Fibroblast of lung (primary cell): ENCODE results near the gene CCDC138. TPM values are rescaled to one million over a fixed set of nuclear protein-coding genes. Genes with fewer than 3 reads are reported as not detected.

Experiments used
- DNase-seq, 2 donors: peaks; one replicate each; pipeline versions ENCODE4 v3.0.0 to v3.0.0-alpha.2; 2010; ENCODE audit warnings: low read depth in 2 of 2
- H2AFZ ChIP-seq: 2 replicates; pipeline ENCODE4 v1.5.1; 2012; ENCODE audit warnings: low read length, control low read depth, inconsistent platforms
- H3K27ac ChIP-seq: 2 replicates; pipeline ENCODE4 v1.5.1; 2011; ENCODE audit warnings: low read length, control low read depth; ENCODE audit not compliant: insufficient read depth
- H3K27me3 ChIP-seq: 2 replicates; pipeline ENCODE4 v1.5.1; 2011; ENCODE audit warnings: mild to moderate bottlenecking, low read length; ENCODE audit not compliant: control insufficient read depth, insufficient read depth
- H3K36me3 ChIP-seq: 2 replicates; pipeline ENCODE4 v1.5.1; 2011; ENCODE audit warnings: low read length; ENCODE audit not compliant: control insufficient read depth, insufficient read depth
- H3K4me1 ChIP-seq: 2 replicates; pipeline ENCODE4 v1.5.1; 2011; ENCODE audit warnings: low read length; ENCODE audit not compliant: control insufficient read depth, insufficient read depth; ENCODE audit errors: extremely low read depth
- H3K4me2 ChIP-seq: 2 replicates; pipeline ENCODE4 v1.5.1; 2011; ENCODE audit warnings: low read length, control low read depth; ENCODE audit not compliant: insufficient read depth; ENCODE audit errors: extremely low read depth
- H3K4me3 ChIP-seq, 4 experiments: fragments of 200-600 bp in 1 of 4; sonication (generic) in 1 of 4; replicated peaks in 1 of 4; 2 replicates each; pipeline ENCODE4 v1.5.1; 2011 to 2016; ENCODE audit warnings: low read length in 4 of 4, low read depth in 3 of 4, mild to moderate bottlenecking in 3 of 4, control low read depth in 2 of 4, inconsistent platforms in 1 of 4, mixed read lengths in 1 of 4; ENCODE audit not compliant: insufficient read depth in 1 of 4; ENCODE audit errors: control extremely low read depth in 1 of 4
- H3K79me2 ChIP-seq: 2 replicates; pipeline ENCODE4 v1.5.1; 2012; ENCODE audit warnings: mild to moderate bottlenecking, low read length, inconsistent platforms; ENCODE audit not compliant: control insufficient read depth, insufficient read depth
- H3K9ac ChIP-seq: 2 replicates; pipeline ENCODE4 v1.5.1; 2011; ENCODE audit warnings: mild to moderate bottlenecking, low read length, control low read depth; ENCODE audit not compliant: insufficient read depth
- H3K9me3 ChIP-seq: 2 replicates; pipeline ENCODE4 v1.5.1; 2012; ENCODE audit warnings: low read depth, low read length; ENCODE audit not compliant: control insufficient read depth, insufficient read depth
- H4K20me1 ChIP-seq: 2 replicates; pipeline ENCODE4 v1.5.1; 2011; ENCODE audit warnings: low read length; ENCODE audit not compliant: control insufficient read depth, insufficient read depth; ENCODE audit errors: extremely low read depth
- EZH2 ChIP-seq: IDR thresholded peaks from 2 replicates; pipeline ENCODE4 v1.5.1; 2012; ENCODE audit warnings: low read length, control low read depth, mild to moderate bottlenecking; ENCODE audit errors: missing control alignments
- polyA plus RNA-seq, 2 donors: library from polyadenylated mRNA; depleted of rRNA in 1 of 2; stranded (reverse) in 1 of 2; unstranded in 1 of 2; fragments of >200 nt; gene quantifications; 2 replicates each; pipeline ENCODE4 v1.2.1, GENCODE V29; 2011 to 2012; ENCODE audit warnings: missing spikeins in 1 of 2
- total RNA-seq: library from RNA; depleted of rRNA; stranded (reverse); fragments of >200 nt; gene quantifications from 2 replicates; pipeline ENCODE4 v1.2.1, GENCODE V29; 2014
- TF ChIP-seq, protein P1 (sequence below), 2 donors: IDR thresholded peaks in 1 of 2; conservative IDR thresholded peaks in 1 of 2; 1 replicate in 1 of 2; 2 replicates in 1 of 2; pipeline ENCODE4 v1.5.1; 2011 to 2012; ENCODE audit warnings: low read length in 2 of 2, control low read depth in 1 of 2, inconsistent platforms in 1 of 2, low read depth in 1 of 2, mild to moderate bottlenecking in 1 of 2

The CCDC138 gene
- total and polyA plus RNA-seq, 2 donors (not counting 1 experiment from before 2014, with no cell fraction given) = 1.7 to 3.3 TPM

DNA sequence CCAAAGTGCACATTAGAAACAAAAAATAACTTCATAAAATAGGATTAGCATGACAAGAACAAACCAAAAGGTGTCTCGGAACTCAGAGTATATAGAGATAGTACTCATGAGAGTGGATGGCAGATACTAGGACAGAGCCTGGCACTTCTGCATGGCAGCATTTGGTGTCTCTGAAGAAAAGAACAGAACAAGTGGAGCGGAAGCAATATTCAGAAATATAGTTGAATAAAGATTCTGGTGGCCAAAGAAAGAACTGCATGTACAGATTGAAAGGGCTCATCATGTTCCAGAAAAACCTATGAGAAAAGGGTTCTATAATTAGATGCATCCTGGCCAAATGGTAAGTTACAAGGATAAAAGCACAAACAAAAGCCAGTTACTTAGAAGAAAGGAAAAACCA is 90.9 kb downstream of the CCDC138 start:
- no peaks in the 10 kb centered on the region for H3K9me3 ChIP-seq
- H3K4me1 ChIP-seq = no peaks in the 10 kb centered on the region
- H3K79me2 ChIP-seq = no peaks in the 10 kb centered on the region
- H3K27ac ChIP-seq = no peak overlapping the region
- H4K20me1 ChIP-seq = no peaks in the 10 kb centered on the region
- no peak overlapping the region for H3K9ac ChIP-seq
- no peaks in the 10 kb centered on the region for H3K27me3 ChIP-seq
- H3K4me3 ChIP-seq = no peak overlapping the region
- H2AFZ ChIP-seq = no peak overlapping the region
- H3K36me3 ChIP-seq = no peaks in the 10 kb centered on the region
- TF ChIP-seq, protein P1, sequence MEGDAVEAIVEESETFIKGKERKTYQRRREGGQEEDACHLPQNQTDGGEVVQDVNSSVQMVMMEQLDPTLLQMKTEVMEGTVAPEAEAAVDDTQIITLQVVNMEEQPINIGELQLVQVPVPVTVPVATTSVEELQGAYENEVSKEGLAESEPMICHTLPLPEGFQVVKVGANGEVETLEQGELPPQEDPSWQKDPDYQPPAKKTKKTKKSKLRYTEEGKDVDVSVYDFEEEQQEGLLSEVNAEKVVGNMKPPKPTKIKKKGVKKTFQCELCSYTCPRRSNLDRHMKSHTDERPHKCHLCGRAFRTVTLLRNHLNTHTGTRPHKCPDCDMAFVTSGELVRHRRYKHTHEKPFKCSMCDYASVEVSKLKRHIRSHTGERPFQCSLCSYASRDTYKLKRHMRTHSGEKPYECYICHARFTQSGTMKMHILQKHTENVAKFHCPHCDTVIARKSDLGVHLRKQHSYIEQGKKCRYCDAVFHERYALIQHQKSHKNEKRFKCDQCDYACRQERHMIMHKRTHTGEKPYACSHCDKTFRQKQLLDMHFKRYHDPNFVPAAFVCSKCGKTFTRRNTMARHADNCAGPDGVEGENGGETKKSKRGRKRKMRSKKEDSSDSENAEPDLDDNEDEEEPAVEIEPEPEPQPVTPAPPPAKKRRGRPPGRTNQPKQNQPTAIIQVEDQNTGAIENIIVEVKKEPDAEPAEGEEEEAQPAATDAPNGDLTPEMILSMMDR (conservative IDR thresholded peaks at IDR 0.05 in 1 of 2, IDR thresholded peaks at IDR 0.05 in 1 of 2; ENCODE audit: low read depth in 1 of 2, low read length in 2 of 2) = no peak
- no peak for TF ChIP-seq EZH2
- DNase-seq = no peak
- no peak overlapping the region for H3K4me2 ChIP-seq

GRCh38 chr2:108878276-108878675 is 91.7 kb downstream of the CCDC138 start:
- H3K4me3 ChIP-seq = no peak overlapping the region
- no peaks in the 10 kb centered on the region for H3K27me3 ChIP-seq

DNA sequence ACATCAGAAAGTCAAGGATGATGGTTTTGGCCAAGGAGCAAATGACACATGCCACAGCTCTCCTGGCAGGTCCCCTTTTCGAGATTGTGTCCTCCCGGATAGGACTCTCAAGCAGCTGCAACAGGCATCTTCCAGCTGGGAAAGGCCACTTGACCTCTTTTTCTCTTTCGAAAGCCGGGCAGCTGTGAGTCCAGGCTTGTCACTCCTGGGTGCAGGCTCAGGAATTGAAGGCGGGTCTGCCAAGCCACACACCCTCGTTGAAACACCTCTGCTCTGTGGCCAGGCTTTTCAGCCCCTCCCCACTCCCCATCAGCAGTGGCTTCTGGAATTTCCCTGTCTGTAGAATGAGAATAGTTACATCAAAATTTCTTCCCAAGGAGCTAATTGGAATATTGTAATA is 98.0 kb downstream of the CCDC138 start:
- H3K4me2 ChIP-seq = no peak overlapping the region
- peak in 1 of 2 donors; percentile 20 for DNase-seq

More at GRCh38 chr2:108878276-108878675, 91.7 kb downstream of the CCDC138 start:
- no peaks in the 10 kb centered on the region for H3K36me3 ChIP-seq
- no peaks in the 10 kb centered on the region for H3K9me3 ChIP-seq
- no peak overlapping the region for H3K27ac ChIP-seq
- no peaks in the 10 kb centered on the region for H4K20me1 ChIP-seq
- TF ChIP-seq EZH2 = no peak
- TF ChIP-seq, protein P1 (conservative IDR thresholded peaks at IDR 0.05 in 1 of 2, IDR thresholded peaks at IDR 0.05 in 1 of 2; ENCODE audit: low read depth in 1 of 2, low read length in 2 of 2) = no peak
- DNase-seq = no peak
- H3K4me2 ChIP-seq = no peak overlapping the region
- no peak overlapping the region for H2AFZ ChIP-seq
- H3K9ac ChIP-seq = no peak overlapping the region
- H3K79me2 ChIP-seq = no peaks in the 10 kb centered on the region
- no peaks in the 10 kb centered on the region for H3K4me1 ChIP-seq

More for the DNA sequence above, 98.0 kb downstream of the CCDC138 start:
- no peak overlapping the region for H3K9ac ChIP-seq
- no peak overlapping the region for H3K4me3 ChIP-seq
- H2AFZ ChIP-seq = no peak overlapping the region
- TF ChIP-seq, protein P1 (conservative IDR thresholded peaks at IDR 0.05 in 1 of 2, IDR thresholded peaks at IDR 0.05 in 1 of 2; ENCODE audit: low read depth in 1 of 2, low read length in 2 of 2) = no peak
- no peak for TF ChIP-seq EZH2
- no peaks in the 10 kb centered on the region for H3K4me1 ChIP-seq
- no peaks in the 10 kb centered on the region for H3K36me3 ChIP-seq
- H3K79me2 ChIP-seq = no peaks in the 10 kb centered on the region
- no peaks in the 10 kb centered on the region for H3K27me3 ChIP-seq
- no peak overlapping the region for H3K27ac ChIP-seq
- H4K20me1 ChIP-seq = no peaks in the 10 kb centered on the region
- no peaks in the 10 kb centered on the region for H3K9me3 ChIP-seq
